Muscle layer of duodenum (tissue), 2 donors: ENCODE data around the gene SH3GL3.

Experiments
- H3K27ac ChIP-seq: one replicate; pipeline ENCODE4 v1.7.0; 2013; ENCODE audit warnings: mild to moderate bottlenecking, low read length
- H3K27me3 ChIP-seq: one replicate; pipeline ENCODE4 v1.7.0; 2013; ENCODE audit warnings: low read depth, mild to moderate bottlenecking, control low read depth, low read length
- H3K36me3 ChIP-seq, 2 donors: one replicate each; pipeline ENCODE4 v1.7.0; 2013; ENCODE audit warnings: low read length in 2 of 2, control low read depth in 1 of 2, mild to moderate bottlenecking in 1 of 2; ENCODE audit not compliant: insufficient read depth in 2 of 2, control insufficient read depth in 1 of 2
- H3K4me1 ChIP-seq, 2 donors: one replicate each; pipeline ENCODE4 v1.7.0; 2013; ENCODE audit warnings: low read length in 2 of 2, mild to moderate bottlenecking in 2 of 2, control low read depth in 1 of 2, moderate library complexity in 1 of 2; ENCODE audit not compliant: insufficient read depth in 2 of 2, control insufficient read depth in 1 of 2
- H3K4me3 ChIP-seq, 2 donors: one replicate each; pipeline ENCODE4 v1.7.0; 2013; ENCODE audit warnings: low read length in 2 of 2, low read depth in 1 of 2, mild to moderate bottlenecking in 1 of 2
- H3K9me3 ChIP-seq, 2 donors: one replicate each; pipeline ENCODE4 v1.7.0; 2013; ENCODE audit warnings: low read length in 2 of 2, control low read depth in 1 of 2, mild to moderate bottlenecking in 1 of 2; ENCODE audit not compliant: control insufficient read depth in 1 of 2
- donor health status: healthy.

Gene SH3GL3

DNA sequence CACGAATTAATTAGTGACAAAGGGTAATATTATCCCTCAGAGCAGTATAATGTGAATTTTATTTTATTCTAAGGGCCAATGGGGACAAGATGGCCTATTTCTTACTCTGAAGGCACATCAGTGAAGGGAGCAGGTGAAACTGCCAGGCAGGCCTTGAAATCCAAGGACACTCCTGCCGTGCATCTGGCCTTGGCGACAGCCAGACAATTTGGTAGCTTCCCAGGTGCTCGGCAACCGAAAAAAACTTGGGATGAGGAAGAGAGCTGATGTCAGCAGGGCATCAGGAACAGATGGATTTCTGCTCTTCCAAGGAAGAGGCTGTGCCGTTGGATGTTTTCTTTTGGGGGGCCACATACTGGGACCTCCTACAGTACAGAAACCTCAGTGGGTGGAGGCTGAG lies 123.6 kb downstream of the SH3GL3 start:
- Histone ChIP-seq H3K4me1 (no peaks in the 10 kb centered on the region), H3K9me3 (no peaks in the 10 kb centered on the region), H3K4me3 (no peak overlapping the region), H3K36me3 (no peaks in the 10 kb centered on the region), H3K27me3 (no peaks in the 10 kb centered on the region), H3K27ac (no peak overlapping the region)

DNA sequence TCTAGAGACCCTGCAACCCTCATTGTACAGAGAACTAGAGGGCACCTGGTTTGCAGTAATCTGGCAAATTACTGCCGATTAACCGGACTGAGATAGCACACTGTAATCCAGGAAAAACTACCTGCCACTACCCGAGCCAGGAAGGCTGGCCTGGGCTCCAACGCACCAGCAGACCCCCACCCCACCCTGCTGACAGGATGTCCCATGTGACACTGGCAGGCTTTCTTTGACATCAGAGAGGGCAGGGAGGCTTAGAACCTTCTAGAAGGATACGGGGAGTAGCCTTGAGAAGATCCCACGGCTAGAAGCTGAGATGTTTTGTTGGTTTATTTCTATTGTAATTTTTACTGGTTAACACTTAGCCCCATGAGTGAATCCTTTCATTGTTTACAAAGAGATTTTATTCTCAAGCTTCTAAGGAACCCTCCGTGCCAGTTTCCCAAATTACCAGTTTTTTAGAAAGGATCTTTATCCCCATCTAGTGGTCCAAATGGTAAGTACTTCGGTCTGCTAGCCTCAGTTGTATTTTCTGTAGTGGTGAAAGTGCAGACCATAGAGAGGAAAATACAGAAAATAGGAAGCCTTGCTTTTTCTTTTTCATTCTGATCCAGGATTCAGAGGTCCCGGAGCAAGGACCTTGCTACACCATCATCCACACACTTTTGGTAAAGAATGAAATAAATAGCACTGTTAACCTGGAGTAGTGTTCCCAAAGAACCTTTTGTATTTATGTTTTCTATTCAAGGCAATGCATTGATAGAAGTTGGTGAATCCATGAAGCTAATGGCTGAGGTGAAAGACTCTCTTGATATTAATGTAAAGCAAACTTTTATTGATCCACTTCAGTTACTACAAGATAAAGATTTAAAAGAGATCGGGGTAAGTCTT lies 124.9 kb downstream of the SH3GL3 start:
- H3K27ac ChIP-seq = no peak overlapping the region
- H3K36me3 ChIP-seq = no peaks in the 10 kb centered on the region
- H3K4me1 ChIP-seq = no peaks in the 10 kb centered on the region
- no peaks in the 10 kb centered on the region for H3K9me3 ChIP-seq
- H3K4me3 ChIP-seq = no peak overlapping the region
- H3K27me3 ChIP-seq = no peaks in the 10 kb centered on the region

DNA sequence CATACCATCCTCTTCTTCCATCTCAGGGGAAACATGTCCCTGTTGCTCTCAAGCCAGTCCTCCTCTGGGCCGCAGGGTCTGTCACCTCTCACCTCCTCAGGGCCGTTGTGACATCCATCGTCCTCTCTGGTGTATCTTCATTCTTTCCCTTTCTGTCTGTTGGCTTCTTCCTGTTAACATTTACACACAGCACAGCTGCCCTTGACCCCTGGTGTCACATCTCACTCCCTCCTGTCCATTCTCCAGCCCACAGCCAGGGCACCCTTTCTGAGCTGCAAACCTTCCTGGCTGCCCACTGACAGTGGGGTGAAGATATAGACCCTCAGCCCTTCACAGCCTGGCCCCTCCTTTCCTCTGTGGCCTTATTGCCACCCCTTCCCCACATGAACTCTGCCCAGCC lies 127.2 kb downstream of the SH3GL3 start:
- Histone ChIP-seq H3K4me3 (no peak overlapping the region), H3K27me3 (no peaks in the 10 kb centered on the region), H3K27ac (no peak overlapping the region), H3K4me1 (no peaks in the 10 kb centered on the region), H3K9me3 (no peaks in the 10 kb centered on the region), H3K36me3 (no peaks in the 10 kb centered on the region)

DNA sequence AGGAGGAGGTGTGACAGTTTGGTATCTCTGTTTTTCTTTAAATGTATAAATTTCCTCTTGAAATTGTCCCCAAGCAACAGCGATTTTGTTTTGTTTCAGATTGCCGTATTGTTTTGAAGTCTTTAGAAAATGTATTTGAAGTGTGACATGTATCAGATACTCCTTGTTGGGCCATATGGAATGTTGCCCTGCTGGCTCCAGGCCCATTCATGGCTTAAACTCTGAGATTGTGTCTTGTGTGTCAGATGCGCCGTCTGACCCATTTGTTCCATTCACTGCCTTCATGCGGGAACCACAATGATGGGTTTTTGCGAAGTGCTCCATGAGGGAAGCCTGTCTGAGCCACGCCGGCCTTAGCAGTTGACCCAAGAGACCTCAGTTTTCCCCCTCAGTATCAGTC lies 131.6 kb downstream of the SH3GL3 start:
- Histone ChIP-seq H3K9me3 (no peaks in the 10 kb centered on the region), H3K4me3 (no peak overlapping the region), H3K4me1 (no peaks in the 10 kb centered on the region), H3K27ac (no peak overlapping the region), H3K27me3 (no peaks in the 10 kb centered on the region), H3K36me3 (no peaks in the 10 kb centered on the region)

GRCh38 chr15:83581381-83581780 lies 134.2 kb downstream of the SH3GL3 start:
- Histone ChIP-seq H3K9me3 (no peaks in the 10 kb centered on the region), H3K4me3 (no peak overlapping the region), H3K27ac (no peak overlapping the region), H3K4me1 (no peaks in the 10 kb centered on the region), H3K36me3 (no peaks in the 10 kb centered on the region), H3K27me3 (no peaks in the 10 kb centered on the region)

- Histone ChIP-seq H3K9me3 (no peaks in the 10 kb centered on the region), H3K27me3 (no peaks in the 10 kb centered on the region), H3K4me3 (no peak overlapping the region), H3K4me1 (no peaks in the 10 kb centered on the region), H3K27ac (no peak overlapping the region), H3K36me3 (no peaks in the 10 kb centered on the region)
Observed at GRCh38 chr15:83582381-83582780, 135.2 kb downstream of the SH3GL3 start.

DNA sequence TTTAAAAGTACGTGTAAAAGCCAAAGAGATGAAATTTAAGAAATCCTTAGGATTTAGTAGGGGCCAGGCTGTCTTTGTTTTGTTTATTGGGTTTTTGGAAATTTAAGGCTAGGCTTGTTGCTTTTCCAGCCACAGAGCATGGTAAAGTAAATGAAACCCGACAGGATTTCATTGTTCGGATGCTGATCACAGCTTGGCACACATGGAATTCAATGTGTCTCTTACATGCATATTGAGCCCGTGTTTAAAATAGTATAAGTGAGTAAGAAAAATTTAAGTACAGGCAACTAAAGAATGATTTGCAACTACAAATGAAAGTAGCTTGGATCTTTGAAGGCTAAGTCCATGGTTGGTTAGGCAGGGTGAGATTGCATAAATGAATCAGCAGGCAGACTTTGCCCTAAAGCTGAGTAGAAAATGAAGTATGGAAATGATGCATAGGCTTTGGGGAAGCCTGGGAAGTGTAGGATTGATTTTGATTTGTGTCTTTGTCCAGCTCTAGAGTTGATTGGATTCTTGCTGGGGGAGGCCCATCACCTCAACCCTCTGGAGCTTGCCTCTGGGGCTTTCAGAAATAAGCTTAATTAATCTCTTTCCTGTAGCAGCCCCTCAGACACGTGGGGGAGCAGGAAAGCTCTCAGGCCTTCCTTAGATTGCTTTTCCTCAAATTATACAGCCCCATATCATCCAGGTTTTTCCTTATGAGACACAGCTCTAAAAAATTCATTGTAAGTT lies 138.6 kb downstream of the SH3GL3 start:
- H3K4me1 ChIP-seq = no peaks in the 10 kb centered on the region

GRCh38 chr15:83587091-83587490 lies 139.9 kb downstream of the SH3GL3 start:
- H3K9me3 ChIP-seq = no peaks in the 10 kb centered on the region
- H3K4me1 ChIP-seq = no peaks in the 10 kb centered on the region
- no peak overlapping the region for H3K27ac ChIP-seq
- no peaks in the 10 kb centered on the region for H3K27me3 ChIP-seq
- H3K4me3 ChIP-seq = no peak overlapping the region
- H3K36me3 ChIP-seq = no peaks in the 10 kb centered on the region

More for the DNA sequence above, 138.6 kb downstream of the SH3GL3 start:
- Histone ChIP-seq H3K36me3 (no peaks in the 10 kb centered on the region), H3K9me3 (no peaks in the 10 kb centered on the region), H3K27ac (no peak overlapping the region), H3K4me3 (no peak overlapping the region), H3K27me3 (no peaks in the 10 kb centered on the region)

GRCh38 chr15:83588441-83588840 lies 141.3 kb downstream of the SH3GL3 start:
- Histone ChIP-seq H3K27me3 (no peaks in the 10 kb centered on the region), H3K4me3 (no peak overlapping the region), H3K27ac (no peak overlapping the region), H3K9me3 (no peaks in the 10 kb centered on the region), H3K4me1 (no peaks in the 10 kb centered on the region), H3K36me3 (no peaks in the 10 kb centered on the region)

GRCh38 chr15:83592370-83593040 lies 145.4 kb downstream of the SH3GL3 start:
- Histone ChIP-seq H3K9me3 (no peaks in the 10 kb centered on the region), H3K36me3 (no peaks in the 10 kb centered on the region), H3K4me1 (no peaks in the 10 kb centered on the region), H3K27me3 (no peaks in the 10 kb centered on the region), H3K27ac (no peak overlapping the region), H3K4me3 (no peak overlapping the region)

DNA sequence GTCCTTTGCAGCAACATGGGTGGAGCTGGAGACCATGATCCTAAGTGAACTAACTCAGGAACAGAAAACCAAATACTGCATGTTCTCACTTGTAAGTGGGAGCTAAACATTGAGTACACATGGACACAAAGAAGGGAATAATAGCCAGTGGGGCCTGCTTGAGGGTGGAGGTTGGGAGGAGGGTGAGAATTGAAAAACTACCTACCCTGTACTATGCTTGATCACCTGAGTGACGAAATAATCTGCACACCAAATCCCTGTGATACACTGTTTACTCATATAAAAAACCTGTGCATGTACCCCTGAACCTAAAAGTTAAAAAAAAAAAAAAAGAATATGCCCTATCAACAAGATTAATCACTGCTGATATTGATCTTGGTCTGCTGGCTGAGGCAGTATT lies 148.1 kb downstream of the SH3GL3 start:
- Histone ChIP-seq H3K27me3 (no peaks in the 10 kb centered on the region), H3K4me3 (no peak overlapping the region), H3K4me1 (no peaks in the 10 kb centered on the region), H3K36me3 (no peaks in the 10 kb centered on the region), H3K27ac (no peak overlapping the region), H3K9me3 (no peaks in the 10 kb centered on the region)
